ENCODE results near the gene CARM1.
A peak's percentile ranks its signal among the peaks of the same experiment; 100 is the strongest.

CARM1 gene

DNA sequence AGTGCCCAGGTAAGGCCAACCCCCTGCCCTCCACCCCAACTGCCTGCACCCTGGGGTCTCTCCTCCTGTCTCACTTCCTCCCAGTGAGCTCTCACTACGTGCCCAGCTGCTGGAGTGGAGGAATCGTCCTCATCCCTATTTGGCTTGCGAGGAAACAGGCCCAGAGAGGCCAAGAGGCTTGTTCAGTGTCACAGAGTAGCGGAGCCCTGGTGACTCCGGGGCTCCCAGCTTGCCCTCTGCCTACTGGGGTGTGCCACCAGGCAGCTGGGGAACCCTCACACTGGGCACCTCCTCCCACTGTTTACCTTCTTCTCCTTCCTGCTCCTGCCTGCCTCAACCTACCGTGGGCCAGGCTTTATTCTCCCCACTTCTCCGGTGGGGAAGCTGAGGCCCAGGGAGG is 41.0 kb upstream of the CARM1 start:
- TF ChIP-seq, protein P1, sequence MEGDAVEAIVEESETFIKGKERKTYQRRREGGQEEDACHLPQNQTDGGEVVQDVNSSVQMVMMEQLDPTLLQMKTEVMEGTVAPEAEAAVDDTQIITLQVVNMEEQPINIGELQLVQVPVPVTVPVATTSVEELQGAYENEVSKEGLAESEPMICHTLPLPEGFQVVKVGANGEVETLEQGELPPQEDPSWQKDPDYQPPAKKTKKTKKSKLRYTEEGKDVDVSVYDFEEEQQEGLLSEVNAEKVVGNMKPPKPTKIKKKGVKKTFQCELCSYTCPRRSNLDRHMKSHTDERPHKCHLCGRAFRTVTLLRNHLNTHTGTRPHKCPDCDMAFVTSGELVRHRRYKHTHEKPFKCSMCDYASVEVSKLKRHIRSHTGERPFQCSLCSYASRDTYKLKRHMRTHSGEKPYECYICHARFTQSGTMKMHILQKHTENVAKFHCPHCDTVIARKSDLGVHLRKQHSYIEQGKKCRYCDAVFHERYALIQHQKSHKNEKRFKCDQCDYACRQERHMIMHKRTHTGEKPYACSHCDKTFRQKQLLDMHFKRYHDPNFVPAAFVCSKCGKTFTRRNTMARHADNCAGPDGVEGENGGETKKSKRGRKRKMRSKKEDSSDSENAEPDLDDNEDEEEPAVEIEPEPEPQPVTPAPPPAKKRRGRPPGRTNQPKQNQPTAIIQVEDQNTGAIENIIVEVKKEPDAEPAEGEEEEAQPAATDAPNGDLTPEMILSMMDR (conservative IDR thresholded peaks at IDR 0.05; ENCODE audit: control insufficient read depth, insufficient read depth, low read depth, low read length), result no peak
- H3K4me3 ChIP-seq (ENCODE audit: control insufficient read depth, low read depth, low read length), result no peak overlapping the region

DNA sequence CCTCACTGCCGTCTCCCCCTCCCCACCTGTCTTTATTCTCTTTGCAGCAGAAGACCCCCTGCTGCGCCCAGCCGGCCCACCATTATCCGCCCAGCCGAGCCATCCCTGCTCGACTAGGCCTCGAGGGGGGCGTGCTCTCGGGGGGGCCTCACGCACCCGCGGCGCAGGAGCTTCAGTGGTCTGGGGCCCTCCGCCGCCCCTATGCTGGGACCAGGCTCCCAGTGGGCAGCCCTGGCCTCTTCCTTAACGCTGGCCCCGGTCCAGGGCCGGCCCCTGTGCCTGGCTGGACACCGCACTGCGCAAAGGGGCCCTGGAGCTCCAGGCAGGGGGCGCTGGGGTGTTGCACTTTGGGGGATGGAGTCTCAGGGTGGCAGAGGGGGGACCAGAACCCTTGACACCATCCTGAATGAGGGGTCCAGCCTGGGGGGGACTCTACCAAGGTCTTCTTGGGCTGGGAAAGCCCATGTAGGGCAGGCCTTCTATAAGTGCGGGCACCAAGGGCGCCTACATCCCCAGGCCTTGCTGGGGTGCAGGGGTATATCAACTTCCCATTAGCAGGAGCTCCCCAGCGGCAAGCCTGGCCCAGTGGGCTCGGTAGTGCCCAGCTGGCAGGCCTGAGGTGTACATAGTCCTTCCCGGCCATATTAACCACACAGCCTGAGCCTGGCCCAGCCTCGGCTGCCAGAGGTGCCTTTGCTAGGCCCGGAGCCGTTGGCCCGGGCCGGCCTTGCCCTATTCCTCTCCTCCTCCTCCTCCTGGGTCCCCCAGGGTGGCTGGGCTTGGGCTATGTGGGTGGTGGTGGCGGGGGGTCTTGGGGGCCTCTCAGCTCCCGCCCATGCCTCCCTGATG is 40.2 kb upstream of the CARM1 start:
- H3K4me3 ChIP-seq (ENCODE audit: control insufficient read depth, low read depth, low read length), result no peak overlapping the region
- TF ChIP-seq, protein P1 (conservative IDR thresholded peaks at IDR 0.05; ENCODE audit: control insufficient read depth, insufficient read depth, low read depth, low read length), result no peak
- DNase-seq (ENCODE audit: low read depth), result no peak

More for the DNA sequence above, 41.0 kb upstream of the CARM1 start:
- DNase-seq (ENCODE audit: low read depth), result no peak

DNA sequence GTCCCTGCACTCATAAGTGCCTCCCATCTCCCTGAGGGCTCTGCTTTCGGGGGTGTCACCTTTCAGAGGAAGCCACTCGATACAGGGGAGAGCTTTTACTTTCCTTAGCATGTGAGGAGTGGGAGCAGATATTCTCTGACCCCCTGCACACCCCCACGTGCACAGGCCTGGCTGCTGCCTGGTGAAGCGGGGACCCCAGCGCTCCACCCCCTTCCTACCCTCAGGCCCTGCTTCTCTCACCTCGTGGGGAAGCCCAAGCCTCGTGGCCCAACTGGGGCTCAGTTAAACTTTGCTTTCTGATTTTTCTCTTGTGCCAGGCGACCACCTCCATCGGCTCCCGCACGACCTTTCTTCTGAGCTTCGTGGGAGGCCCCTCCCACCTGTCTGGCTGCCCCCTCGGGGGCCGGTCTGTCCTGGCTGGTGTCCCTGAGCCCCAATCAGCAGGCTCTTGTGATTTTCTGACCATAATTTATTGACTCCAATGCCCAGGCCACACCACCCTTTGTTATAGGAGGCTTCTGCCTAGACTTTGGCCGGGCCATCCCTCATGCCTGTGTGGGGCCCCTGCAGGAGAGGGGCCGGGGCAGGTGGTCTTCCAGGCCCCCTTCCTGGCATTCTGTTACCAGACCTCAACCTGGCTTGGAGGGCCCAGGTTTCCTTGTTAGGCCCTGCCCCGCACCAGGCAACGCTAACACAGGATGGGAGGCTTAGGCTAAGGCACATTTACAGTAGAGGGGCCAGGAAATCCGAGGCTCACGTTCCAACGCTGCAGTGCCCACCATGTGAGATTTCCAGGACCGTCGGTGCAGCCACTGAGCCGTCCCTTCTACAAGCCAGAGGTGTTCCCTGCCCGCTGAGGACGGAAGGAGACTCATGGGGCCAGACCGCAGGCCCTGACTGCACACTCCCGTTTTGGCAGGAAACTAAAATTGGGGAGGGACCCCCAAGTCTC is 39.1 kb upstream of the CARM1 start:
- DNase-seq (ENCODE audit: low read depth), result no peak
- TF ChIP-seq, protein P1 (conservative IDR thresholded peaks at IDR 0.05; ENCODE audit: control insufficient read depth, insufficient read depth, low read depth, low read length), result no peak
- H3K4me3 ChIP-seq (ENCODE audit: control insufficient read depth, low read depth, low read length), result no peak overlapping the region

DNA sequence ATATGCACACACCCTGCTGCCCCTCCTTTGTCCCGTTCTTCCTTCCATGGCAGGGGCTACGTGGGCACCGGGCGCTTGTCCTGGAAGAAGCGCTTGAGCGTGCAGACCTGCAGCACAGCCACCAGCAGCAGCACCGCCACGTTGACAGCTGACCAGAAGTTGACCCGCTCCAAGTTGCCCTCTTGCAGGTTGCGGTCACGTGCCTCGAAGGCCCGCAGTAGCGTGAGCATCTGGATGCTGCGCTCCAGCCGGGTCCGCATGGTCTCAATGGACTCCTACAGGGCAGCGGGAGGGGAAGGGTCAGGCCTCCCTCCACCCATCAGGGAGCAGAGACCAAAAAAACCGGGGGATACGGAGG is 38.4 kb upstream of the CARM1 start:
- no peak overlapping the region for H3K4me3 ChIP-seq (ENCODE audit: control insufficient read depth, low read depth, low read length)
- DNase-seq (ENCODE audit: low read depth), result no peak
- TF ChIP-seq, protein P1 (conservative IDR thresholded peaks at IDR 0.05; ENCODE audit: control insufficient read depth, insufficient read depth, low read depth, low read length), result no peak

DNA sequence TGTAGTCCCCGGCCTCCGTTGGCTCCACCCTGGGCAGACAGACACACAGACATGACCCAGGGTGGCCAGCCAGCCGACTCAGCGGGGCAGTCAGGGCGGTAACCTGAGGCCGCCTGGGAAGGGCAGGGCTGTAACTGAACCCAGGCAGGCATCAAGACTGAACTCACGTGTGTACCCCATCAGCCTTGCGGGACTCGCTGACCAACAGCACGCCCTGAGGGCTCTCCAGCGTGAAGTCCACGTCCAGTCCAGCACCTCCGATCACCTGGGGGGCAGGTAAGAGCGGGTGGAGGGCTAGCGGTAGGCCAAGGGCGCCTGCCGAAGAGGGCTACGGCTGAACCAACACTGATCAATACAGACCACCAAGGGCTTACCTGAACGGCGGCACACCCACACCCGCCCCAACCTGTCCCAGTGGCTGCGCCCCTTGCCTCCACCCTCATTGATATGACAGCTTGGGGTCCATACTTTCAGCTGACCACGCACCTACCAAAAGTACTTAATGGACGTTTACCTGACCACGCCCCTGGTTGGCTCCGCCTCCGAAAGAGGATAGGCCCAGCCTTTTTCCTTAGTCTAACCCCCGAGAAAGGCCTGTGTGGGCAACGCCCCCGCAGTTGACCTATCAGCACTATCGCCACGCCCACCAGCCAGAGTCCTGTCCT is 36.1 kb upstream of the CARM1 start:
- no peak for DNase-seq (ENCODE audit: low read depth)
- peak overlapping the region; percentile 39 for H3K4me3 ChIP-seq (ENCODE audit: control insufficient read depth, low read depth, low read length)
- TF ChIP-seq, protein P1 (conservative IDR thresholded peaks at IDR 0.05; ENCODE audit: control insufficient read depth, insufficient read depth, low read depth, low read length), result no peak

DNA sequence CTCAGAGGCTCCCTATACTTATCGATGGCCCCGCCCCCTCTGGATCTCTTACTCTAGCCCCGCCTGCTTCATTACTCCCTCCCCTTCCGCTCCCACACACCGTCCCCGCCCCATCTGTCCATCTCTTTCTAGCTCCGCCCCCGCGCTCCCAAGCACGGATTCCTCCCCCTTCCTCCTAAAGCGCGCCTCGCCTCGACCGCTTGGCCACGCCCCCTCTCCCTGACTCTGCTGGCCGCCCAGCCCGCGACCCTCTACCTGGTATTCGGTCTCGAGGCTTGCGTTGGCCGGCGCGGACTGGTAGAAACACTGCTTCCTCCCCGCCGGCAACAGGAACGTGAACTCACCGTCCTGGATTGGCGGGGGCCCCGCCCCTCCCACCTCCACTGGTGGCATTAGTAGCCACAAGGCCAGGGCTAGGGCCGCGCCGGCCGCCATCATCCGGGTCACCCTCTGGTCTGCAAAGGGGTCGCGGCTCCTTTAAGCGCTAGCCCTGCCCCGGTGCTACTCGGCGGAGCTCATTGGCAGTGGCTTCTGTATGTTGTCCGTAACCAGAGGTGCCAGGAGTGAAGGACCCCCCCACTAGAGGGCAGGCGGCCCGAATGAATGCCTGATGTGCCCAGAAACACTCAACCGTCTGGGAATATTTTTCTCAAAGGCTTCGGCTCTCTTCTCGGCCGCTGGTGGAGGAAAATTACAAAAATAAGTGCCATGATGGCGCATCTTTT is 35.4 kb upstream of the CARM1 start, which contains the start of gene TMED1:
TSS of gene TMED1 (minus strand) at position 459 of the 725 bp plus-strand sequence. CDS start at position 438, 21 bp downstream.
- TF ChIP-seq, protein P1 (conservative IDR thresholded peaks at IDR 0.05; ENCODE audit: control insufficient read depth, insufficient read depth, low read depth, low read length), result no peak
- peak; percentile 99 for DNase-seq (ENCODE audit: low read depth)
- H3K4me3 ChIP-seq (ENCODE audit: control insufficient read depth, low read depth, low read length), result peak within 1 kb of the TSS; percentile 57
